ENCODE measurements around the gene ARHGAP26.

ARHGAP26 gene

GRCh38 chr5:143217065-143217803 is 447.1 kb downstream of the ARHGAP26 start:
- DNase-seq = peak; percentile 50

- no peak for DNase-seq
These were observed 447.6 kb downstream of the ARHGAP26 start for GRCh38 chr5:143217804-143218160.

- no peak for DNase-seq
These were observed 448.5 kb downstream of the ARHGAP26 start for GRCh38 chr5:143218517-143219170.

DNA sequence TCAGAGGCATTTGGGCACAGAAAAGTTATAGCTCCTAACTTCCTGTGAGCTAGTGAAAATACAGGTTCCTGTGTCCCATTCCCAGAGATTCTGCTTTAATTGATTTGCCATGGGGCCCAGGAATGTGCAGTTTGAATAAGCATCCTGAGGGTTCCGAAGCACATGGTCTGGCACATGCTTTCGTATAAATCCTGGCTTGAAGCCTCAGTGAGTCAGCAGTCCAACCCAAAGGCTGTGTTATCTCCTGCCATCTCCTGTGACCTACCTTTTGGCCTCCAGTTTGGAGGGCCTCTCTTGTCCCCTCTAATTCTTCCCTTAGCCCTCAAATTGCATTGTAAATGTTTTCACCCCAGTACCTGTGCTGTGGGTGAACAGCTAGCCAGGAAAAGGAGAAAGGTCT is 449.5 kb downstream of the ARHGAP26 start:
- no peak for DNase-seq

GRCh38 chr5:143220748-143221251 is 450.6 kb downstream of the ARHGAP26 start:
- DNase-seq = no peak

DNA sequence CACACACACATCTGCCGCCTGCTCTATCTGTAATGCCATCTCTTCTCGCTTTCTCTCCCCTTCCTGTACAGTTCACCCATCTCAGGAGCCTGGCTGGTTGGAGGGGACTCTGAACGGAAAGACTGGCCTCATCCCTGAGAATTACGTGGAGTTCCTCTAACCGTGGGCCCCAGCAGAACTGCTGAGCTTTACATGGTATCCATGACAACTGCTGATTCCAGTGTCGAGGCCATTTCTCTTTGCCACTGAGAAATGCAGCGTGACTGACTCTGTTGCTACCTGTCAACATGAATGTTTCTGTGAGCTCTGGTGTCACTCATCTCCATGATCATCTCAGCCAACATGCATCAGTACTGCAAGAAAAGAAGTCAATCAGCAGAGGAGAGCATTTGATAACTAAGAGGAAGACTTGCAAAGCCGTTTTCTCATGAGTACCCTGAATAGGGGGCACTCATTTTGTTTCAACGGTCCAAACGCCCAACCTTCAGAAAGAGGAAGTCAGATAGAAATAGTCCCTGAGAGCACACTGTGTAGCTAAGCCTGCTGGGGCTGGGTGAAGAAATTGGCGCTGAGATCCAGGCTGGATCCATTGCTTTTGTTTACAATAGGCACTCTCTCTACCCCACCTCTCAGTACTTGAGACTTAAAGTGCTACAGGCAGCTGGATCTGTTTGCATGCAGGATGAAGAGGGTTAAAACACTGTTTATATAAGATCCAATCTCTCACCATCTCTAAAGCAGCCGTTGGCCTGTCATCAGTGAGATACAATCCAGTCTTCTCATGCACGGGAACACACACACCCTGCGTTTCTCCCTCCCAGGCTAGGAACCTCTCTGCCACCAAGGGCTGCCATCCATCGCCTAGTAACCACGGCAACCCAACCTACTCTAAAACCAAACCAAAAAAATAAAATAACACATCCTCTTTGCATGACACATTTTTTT is 452.4 kb downstream of the ARHGAP26 start:
- DNase-seq = no peak

DNA sequence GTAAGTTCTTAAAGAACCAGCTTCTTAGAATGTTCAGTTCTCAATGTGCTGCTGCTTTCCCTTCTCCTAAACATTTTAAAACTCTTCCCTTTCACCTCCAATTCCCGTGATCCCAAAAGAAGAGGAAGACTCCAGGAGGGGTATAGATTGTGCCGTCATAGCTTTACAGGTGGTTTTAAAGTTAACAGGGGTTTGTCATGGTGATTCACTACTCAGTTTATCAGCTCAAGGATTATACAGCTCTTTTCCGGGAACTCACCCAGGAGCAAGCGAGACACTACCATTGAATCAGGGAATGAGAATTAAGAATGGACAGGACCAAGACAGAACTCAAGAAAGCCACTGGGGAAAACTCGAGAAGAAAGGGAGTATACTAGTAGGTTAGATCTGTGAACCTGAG is 454.5 kb downstream of the ARHGAP26 start:
- DNase-seq = no peak

GRCh38 chr5:143225511-143225910 is 455.3 kb downstream of the ARHGAP26 start:
- no peak for DNase-seq

GRCh38 chr5:143226361-143226760 is 456.2 kb downstream of the ARHGAP26 start:
- DNase-seq = no peak

- no peak for DNase-seq
These were observed 456.7 kb downstream of the ARHGAP26 start for GRCh38 chr5:143226872-143227271.

DNA sequence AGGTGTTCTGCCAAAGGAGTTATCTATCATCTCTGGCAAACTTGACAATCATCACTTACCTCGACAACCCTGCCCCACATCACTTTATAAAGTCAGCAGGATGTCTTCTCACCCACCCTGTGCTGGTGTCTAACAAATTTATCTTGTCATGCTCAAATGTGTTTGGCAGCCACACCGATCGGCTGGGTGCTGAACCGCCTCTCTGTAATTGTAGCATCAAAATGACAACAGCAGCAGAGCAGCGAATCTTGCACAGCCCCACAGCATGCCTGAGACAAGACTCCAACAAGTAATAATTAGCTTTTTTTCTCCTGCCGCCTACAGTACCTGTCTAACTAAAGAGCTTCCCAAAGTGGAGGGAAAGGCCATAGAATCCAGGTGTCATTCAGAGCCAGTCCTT is 457.1 kb downstream of the ARHGAP26 start:
- no peak for DNase-seq

GRCh38 chr5:143228597-143229293 is 458.6 kb downstream of the ARHGAP26 start:
- no peak for DNase-seq

GRCh38 chr5:143229426-143229895 is 459.3 kb downstream of the ARHGAP26 start:
- no peak for DNase-seq

DNA sequence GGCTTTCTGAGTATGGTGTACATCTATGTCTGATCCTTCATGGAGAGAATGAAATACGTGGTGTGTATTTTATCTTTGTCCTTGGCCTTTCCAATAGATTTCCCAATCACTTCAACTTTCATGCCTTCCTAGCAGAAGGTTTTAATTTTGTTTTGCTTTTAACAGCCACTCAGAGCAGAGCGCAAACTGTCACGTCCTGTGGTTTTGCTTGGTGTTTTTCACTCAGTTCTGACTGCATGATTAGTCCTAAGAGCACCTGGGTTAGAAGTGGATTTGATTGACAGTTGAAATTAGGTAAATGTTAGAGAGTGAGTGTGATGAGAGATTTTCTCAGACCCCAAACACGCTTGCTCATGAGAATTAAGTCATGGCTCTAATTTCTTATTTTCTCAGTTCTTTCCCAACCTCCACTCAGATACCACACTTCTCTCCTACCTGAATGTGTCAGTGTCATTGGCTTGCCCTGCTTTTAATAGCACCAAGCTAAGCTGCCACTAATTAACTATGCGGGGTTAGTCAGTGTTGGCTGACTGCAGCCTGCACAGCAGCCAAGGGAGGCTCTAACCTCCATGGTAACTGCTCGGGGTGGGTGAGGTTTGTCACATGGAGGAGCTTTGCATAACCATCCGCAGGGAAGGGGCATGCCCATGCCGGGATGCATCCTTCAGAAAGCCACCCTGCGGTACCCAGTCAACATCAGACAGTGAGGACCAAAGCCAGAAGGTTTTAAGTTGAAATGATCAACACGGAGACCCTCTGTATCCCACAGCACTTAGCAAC is 459.9 kb downstream of the ARHGAP26 start:
- DNase-seq = no peak

- no peak for DNase-seq
These were observed 460.5 kb downstream of the ARHGAP26 start for GRCh38 chr5:143230676-143230996.

DNA sequence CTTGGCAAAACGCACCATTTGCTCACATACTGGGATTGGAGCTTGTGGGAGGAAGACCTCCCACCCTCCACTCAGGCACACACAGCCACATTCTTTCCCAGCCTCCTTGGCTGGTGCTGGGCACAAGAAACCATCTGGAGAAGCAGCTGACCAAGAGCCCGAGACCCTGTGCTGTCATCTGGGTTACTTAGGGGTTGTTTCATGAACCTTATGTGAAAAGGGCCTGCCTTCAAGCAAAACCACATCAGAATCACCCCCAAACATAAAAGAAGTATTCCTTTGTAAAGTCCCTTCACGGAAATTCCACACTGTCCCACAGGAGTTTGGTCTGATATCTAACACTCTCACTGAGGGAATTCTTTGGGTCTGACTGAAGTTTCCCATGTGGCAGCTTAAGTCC is 461.2 kb downstream of the ARHGAP26 start:
- DNase-seq = no peak

- no peak for DNase-seq
These were observed 462.0 kb downstream of the ARHGAP26 start for GRCh38 chr5:143231973-143232812.

GRCh38 chr5:143233031-143233430 is 462.9 kb downstream of the ARHGAP26 start:
- DNase-seq = peak; percentile 24

DNA sequence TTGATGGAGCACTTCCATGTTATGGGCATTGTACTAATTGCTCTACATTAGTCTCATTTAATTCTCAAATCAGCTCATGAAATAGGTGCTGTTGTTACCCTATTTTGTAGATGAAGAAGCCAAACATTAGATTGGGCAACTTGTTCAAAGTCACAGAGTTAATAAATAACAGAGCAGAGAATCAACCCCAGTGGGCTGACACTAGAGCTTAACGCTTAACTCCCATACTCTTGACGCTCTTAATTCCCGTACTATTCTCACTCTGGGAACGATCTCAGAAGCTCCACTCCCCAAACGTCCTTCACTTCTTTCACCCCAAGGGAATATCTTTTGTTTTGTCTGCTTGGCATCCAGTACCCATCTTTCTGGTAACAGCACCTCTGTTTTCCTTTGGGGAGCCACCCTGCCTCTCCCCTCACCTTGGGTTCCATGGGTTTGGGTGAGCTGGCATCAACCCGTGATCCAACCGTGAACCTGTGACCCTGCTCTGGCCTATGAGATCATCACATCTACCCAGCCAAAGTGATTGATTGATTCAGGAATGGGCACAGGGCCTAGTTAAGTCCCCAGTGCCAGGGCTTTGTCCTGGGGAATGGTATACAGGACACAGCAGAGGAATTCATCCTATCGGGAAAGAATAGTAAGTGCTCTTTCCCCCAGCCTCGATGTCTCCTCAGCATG is 464.1 kb downstream of the ARHGAP26 start:
- no peak for DNase-seq

DNA sequence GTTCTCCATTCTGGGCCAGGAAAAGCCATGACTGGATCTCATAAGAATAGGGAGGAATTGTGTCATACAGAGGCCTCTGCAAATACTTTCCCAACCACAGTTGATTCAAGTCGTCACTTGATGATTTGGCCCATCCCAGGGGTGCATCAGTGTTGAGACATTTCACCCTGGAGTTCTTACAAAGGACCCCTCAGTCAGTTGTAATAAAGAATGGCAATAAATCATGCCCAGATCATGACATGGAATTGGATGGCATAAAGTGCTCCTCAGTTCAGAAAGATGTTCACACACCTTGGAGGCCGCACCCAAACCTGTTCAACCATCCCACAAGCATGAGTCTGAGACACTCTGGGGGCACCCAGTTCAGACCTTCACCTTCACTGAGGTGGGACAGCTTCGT is 465.2 kb downstream of the ARHGAP26 start:
- DNase-seq = no peak

Data from NCI-H226 (cell line).